OCI-LY3 (cell line): ENCODE measurements around the gene DUSP6.

Source experiments
- CTCF ChIP-seq: fragments of 200-600, 300-600 bp; sonication (generic); IDR thresholded peaks from 2 replicates; pipeline ENCODE4 v1.5.1; 2014; ENCODE audit warnings: antibody characterized with exemption, low read length, low read depth
- EZH2phosphoT487 ChIP-seq: fragments of 200-600 bp; shearing (Covaris generic); IDR thresholded peaks from 2 replicates; pipeline ENCODE4 v1.6.1; 2018; ENCODE audit warnings: antibody characterized with exemption, mixed run types, low read depth

- TF ChIP-seq CTCF (no peak), EZH2phosphoT487 (no peak)
Observed at GRCh38 chr12:89392391-89392790, 40.1 kb upstream of the DUSP6 start.
